Activated T-helper 1 cell treated with anti-CD3 and anti-CD28 coated beads, Interleukin-12 subunit alpha, Interleukin-12 subunit beta, Interleukin-2, Interleukin-4 antibody, amounts not matched to agents 30 ng/mL and 10 ng/mL and 1 ng/mL, durations not matched to agents 14 hours and 24 hours and 36 hours (primary cell): ENCODE results near the gene KRTAP21-1. TPM values are rescaled to one million over a fixed set of nuclear protein-coding genes. Genes with fewer than 3 reads are reported as not detected.

Source experiments
- DNase-seq: peaks from one replicate; pipeline ENCODE4 v3.0.0; 2021; ENCODE audit warnings: low spot score
- H3K27ac Mint-ChIP-seq: one replicate; pipeline ENCODE4 v1.8.0; 2021; ENCODE audit warnings: mild to moderate bottlenecking, mixed read lengths
- H3K27me3 Mint-ChIP-seq: one replicate; pipeline ENCODE4 v1.8.0; 2022; ENCODE audit warnings: mild to moderate bottlenecking, moderate library complexity, mixed read lengths; ENCODE audit not compliant: insufficient read depth
- H3K36me3 Mint-ChIP-seq: one replicate; pipeline ENCODE4 v1.8.0; 2021; ENCODE audit warnings: low read depth, mixed read lengths
- H3K4me1 Mint-ChIP-seq: one replicate; pipeline ENCODE4 v1.8.0; 2021; ENCODE audit warnings: low read depth, mixed read lengths
- H3K4me3 Mint-ChIP-seq: one replicate; pipeline ENCODE4 v1.8.0; 2021; ENCODE audit warnings: mild to moderate bottlenecking, moderate library complexity, mixed read lengths
- H3K9me3 Mint-ChIP-seq: one replicate; pipeline ENCODE4 v1.8.0; 2021; ENCODE audit warnings: mixed read lengths
- intact Hi-C: fragments of 100-400 bp; cut with micrococcal nuclease; formaldehyde crosslinking; loops from one replicate; pipeline ENCODE4 v1.15.1; 2024
- total RNA-seq: library from RNA; stranded (reverse); gene quantifications from 2 replicates; pipeline ENCODE4 v1.2.3, GENCODE V29; 2022

KRTAP21-1 gene
- total RNA-seq, 1 donor from 2014 or later = not detected

GRCh38 chr21:30717105-30717504, 38.1 kb downstream of the KRTAP21-1 start:
- H3K9me3 Mint-ChIP-seq = peaks cover 28% of the 10 kb centered on the region
- no peak for DNase-seq
- H3K27me3 Mint-ChIP-seq = no peaks in the 10 kb centered on the region
- H3K36me3 Mint-ChIP-seq = peaks cover 3% of the 10 kb centered on the region
- H3K4me3 Mint-ChIP-seq = no peak overlapping the region
- H3K4me1 Mint-ChIP-seq = peaks cover 29% of the 10 kb centered on the region
- H3K27ac Mint-ChIP-seq = peak overlapping the region; percentile 75
- intact Hi-C loops = loop anchor here (5.0 to 10.0 kb wide), 6 partner anchors 370 to 1942 kb away; no protein-coding TSS in a partner anchor

- H3K27me3 Mint-ChIP-seq = no peaks in the 10 kb centered on the region
- peaks cover 45% of the 10 kb centered on the region for H3K4me1 Mint-ChIP-seq
- peaks cover 44% of the 10 kb centered on the region for H3K9me3 Mint-ChIP-seq
- DNase-seq = no peak
- no peak overlapping the region for H3K27ac Mint-ChIP-seq
- intact Hi-C loops = loop anchor here (5.0 to 10.0 kb wide), 6 partner anchors 372 to 1940 kb away; no protein-coding TSS in a partner anchor
- H3K4me3 Mint-ChIP-seq = no peak overlapping the region
- peaks cover 8% of the 10 kb centered on the region for H3K36me3 Mint-ChIP-seq
Measured at GRCh38 chr21:30714946-30715345, 40.3 kb downstream of the KRTAP21-1 start.

GRCh38 chr21:30714456-30714855, 40.8 kb downstream of the KRTAP21-1 start:
- intact Hi-C loops = loop anchor here (10.0 kb wide), 3 partner anchors 840 to 1940 kb away; no protein-coding TSS in a partner anchor
- Mint-ChIP-seq H3K9me3 (peaks cover 43% of the 10 kb centered on the region), H3K36me3 (peaks cover 8% of the 10 kb centered on the region), H3K4me3 (no peak overlapping the region), H3K27ac (no peak overlapping the region), H3K4me1 (peaks cover 41% of the 10 kb centered on the region), H3K27me3 (no peaks in the 10 kb centered on the region)
- DNase-seq = no peak

GRCh38 chr21:30713766-30714165, 41.5 kb downstream of the KRTAP21-1 start:
- intact Hi-C loops = loop anchor here (10.0 kb wide), 3 partner anchors 841 to 1939 kb away; no protein-coding TSS in a partner anchor
- H3K27me3 Mint-ChIP-seq = no peaks in the 10 kb centered on the region
- peaks cover 34% of the 10 kb centered on the region for H3K4me1 Mint-ChIP-seq
- peaks cover 40% of the 10 kb centered on the region for H3K9me3 Mint-ChIP-seq
- peaks cover 8% of the 10 kb centered on the region for H3K36me3 Mint-ChIP-seq
- no peak for DNase-seq
- H3K4me3 Mint-ChIP-seq = no peak overlapping the region
- no peak overlapping the region for H3K27ac Mint-ChIP-seq

GRCh38 chr21:30710499-30710898, 44.7 kb downstream of the KRTAP21-1 start:
- intact Hi-C loops = loop anchor here (1.0 to 10.0 kb wide), 4 partner anchors 8 to 1936 kb away; partner anchors contain the start of gene KRTAP21-3
- Mint-ChIP-seq H3K4me3 (no peak overlapping the region), H3K4me1 (peaks cover 17% of the 10 kb centered on the region), H3K36me3 (peaks cover 6% of the 10 kb centered on the region), H3K9me3 (peaks cover 33% of the 10 kb centered on the region), H3K27ac (peak overlapping the region; percentile 95), H3K27me3 (no peaks in the 10 kb centered on the region)
- no peak for DNase-seq

GRCh38 chr21:30707409-30707808, 47.8 kb downstream of the KRTAP21-1 start:
- H3K4me3 Mint-ChIP-seq = no peak overlapping the region
- peaks cover 17% of the 10 kb centered on the region for H3K4me1 Mint-ChIP-seq
- no peak for DNase-seq
- intact Hi-C loops = no loop called here
- H3K27me3 Mint-ChIP-seq = peaks cover 2% of the 10 kb centered on the region
- no peak overlapping the region for H3K27ac Mint-ChIP-seq
- H3K9me3 Mint-ChIP-seq = peaks cover 19% of the 10 kb centered on the region
- peaks cover 4% of the 10 kb centered on the region for H3K36me3 Mint-ChIP-seq

Other genes with a start within 250 kb of the KRTAP21-1 start
- not detected in 2 replicates for gene KRTAP19-6, start 213.6 kb downstream of the KRTAP21-1 start, total RNA-seq
- gene KRTAP19-7, start 194.1 kb downstream of the KRTAP21-1 start, total RNA-seq = not detected in 2 replicates
- not detected in 2 replicates for gene KRTAP22-2, start 165.0 kb downstream of the KRTAP21-1 start, total RNA-seq
- not detected in 2 replicates for gene KRTAP6-3, start 163.0 kb downstream of the KRTAP21-1 start, total RNA-seq
- not detected in 2 replicates for gene KRTAP6-2, start 156.5 kb downstream of the KRTAP21-1 start, total RNA-seq
- not detected in 2 replicates for gene KRTAP22-1, start 154.3 kb downstream of the KRTAP21-1 start, total RNA-seq
- gene KRTAP6-1, start 141.5 kb downstream of the KRTAP21-1 start, total RNA-seq = not detected in 2 replicates
- gene KRTAP20-1, start 139.0 kb downstream of the KRTAP21-1 start, total RNA-seq = not detected in 2 replicates
- gene KRTAP20-4, start 134.8 kb downstream of the KRTAP21-1 start, total RNA-seq = not detected in 2 replicates
- not detected in 2 replicates for gene KRTAP20-2, start 120.2 kb downstream of the KRTAP21-1 start, total RNA-seq
- gene KRTAP20-3, start 112.6 kb downstream of the KRTAP21-1 start, total RNA-seq = not detected in 2 replicates
- gene KRTAP21-3, start 36.7 kb downstream of the KRTAP21-1 start, total RNA-seq = not detected in 2 replicates
- gene KRTAP21-2, start 8.2 kb downstream of the KRTAP21-1 start, total RNA-seq = not detected in 2 replicates
- not detected in 2 replicates for gene KRTAP8-1, start 57.8 kb upstream of the KRTAP21-1 start, total RNA-seq
- not detected in 2 replicates for gene KRTAP7-1, start 74.3 kb upstream of the KRTAP21-1 start, total RNA-seq
- not detected in 2 replicates for gene KRTAP11-1, start 126.2 kb upstream of the KRTAP21-1 start, total RNA-seq